ENCODE results near the gene GATA3. TPM values are rescaled to one million over a fixed set of nuclear protein-coding genes. Genes with fewer than 3 reads are reported as not detected.

The GATA3 gene
- total RNA-seq, 1 donor from 2014 or later: 1.1 TPM

- intact Hi-C loops (cut with micrococcal nuclease): no loop called here
- ATAC-seq (no peak), DNase-seq (no peak)
These were observed 17.2 kb upstream of the GATA3 start for GRCh38 chr10:8037199-8037801.

- ATAC-seq (no peak), DNase-seq (no peak)
- intact Hi-C loops (cut with micrococcal nuclease): no loop called here
These were observed 16.3 kb upstream of the GATA3 start for GRCh38 chr10:8037941-8038894.

GRCh38 chr10:8039321-8039881 is 15.1 kb upstream of the GATA3 start:
- no peak for ATAC-seq
- DNase-seq: no peak
- intact Hi-C loops (cut with micrococcal nuclease): no loop called here

- intact Hi-C loops (cut with micrococcal nuclease): no loop called here
These were observed 13.8 kb upstream of the GATA3 start for GRCh38 chr10:8040651-8041050.

GRCh38 chr10:8041284-8041991 is 13.1 kb upstream of the GATA3 start:
- DNase-seq: no peak
- intact Hi-C loops (cut with micrococcal nuclease): no loop called here
- no peak for ATAC-seq

More at GRCh38 chr10:8040651-8041050, 13.8 kb upstream of the GATA3 start:
- DNase-seq (no peak), ATAC-seq (no peak)

- no peak for DNase-seq
- intact Hi-C loops (cut with micrococcal nuclease): no loop called here
- ATAC-seq: no peak
These were observed 12.3 kb upstream of the GATA3 start for GRCh38 chr10:8041992-8042720.

GRCh38 chr10:8042721-8043568 is 11.5 kb upstream of the GATA3 start:
- DNase-seq: no peak
- ATAC-seq: no peak
- intact Hi-C loops (cut with micrococcal nuclease): no loop called here

- ATAC-seq (no peak), DNase-seq (no peak)
- intact Hi-C loops (cut with micrococcal nuclease): no loop called here
These were observed 10.8 kb upstream of the GATA3 start for GRCh38 chr10:8043569-8044306.

GRCh38 chr10:8044331-8044907 is 10.1 kb upstream of the GATA3 start:
- intact Hi-C loops (cut with micrococcal nuclease): no loop called here
- DNase-seq (no peak), ATAC-seq (no peak)

GRCh38 chr10:8044908-8045725 is 9.4 kb upstream of the GATA3 start:
- ATAC-seq: no peak
- no peak for DNase-seq
- intact Hi-C loops (cut with micrococcal nuclease): no loop called here

- intact Hi-C loops (cut with micrococcal nuclease): no loop called here
- ATAC-seq: no peak
- no peak for DNase-seq
These were observed 8.6 kb upstream of the GATA3 start for GRCh38 chr10:8045726-8046494.

GRCh38 chr10:8047452-8048280 is 6.8 kb upstream of the GATA3 start:
- DNase-seq (no peak), ATAC-seq (no peak)
- intact Hi-C loops (cut with micrococcal nuclease): no loop called here

GRCh38 chr10:8048281-8049008 is 6.0 kb upstream of the GATA3 start:
- intact Hi-C loops (cut with micrococcal nuclease): no loop called here
- DNase-seq: no peak

More at GRCh38 chr10:8048281-8049008, 6.0 kb upstream of the GATA3 start:
- ATAC-seq: no peak

All from left ventricle myocardium superior (tissue), 1 donor.